Nephron (organoid): ENCODE results near the gene IBA57.
"Not testable (repeated sequence)": the region's sequence is repeated elsewhere in the genome, so short reads cannot be mapped to it uniquely, and the experiment has no call there.

ENCODE experiments used
- H3K27ac Mint-ChIP-seq, 3 experiments: 2 replicates each; pipeline ENCODE4 v1.8.0; 2020; ENCODE audit warnings: mixed read lengths in 3 of 3, mild to moderate bottlenecking in 2 of 3, moderate library complexity in 1 of 3
- H3K27me3 Mint-ChIP-seq: 2 replicates; pipeline ENCODE4 v1.8.0; 2021; ENCODE audit warnings: low read depth, mild to moderate bottlenecking, moderate library complexity, mixed read lengths
- H3K36me3 Mint-ChIP-seq: 2 replicates; pipeline ENCODE4 v1.8.0; 2020; ENCODE audit warnings: low read depth, mixed read lengths
- H3K4me1 Mint-ChIP-seq: 2 replicates; pipeline ENCODE4 v1.8.0; 2020; ENCODE audit warnings: mixed read lengths
- H3K4me3 Mint-ChIP-seq, 3 experiments: 2 replicates each; pipeline ENCODE4 v1.8.0; 2020; ENCODE audit warnings: mild to moderate bottlenecking in 3 of 3, mixed read lengths in 3 of 3, moderate library complexity in 2 of 3
- H3K9me3 Mint-ChIP-seq: 2 replicates; pipeline ENCODE4 v1.8.0; 2020; ENCODE audit warnings: mixed read lengths
- TF ChIP-seq, protein P1 (sequence below), 3 experiments: fragments of 200-600 bp; sonication (generic); IDR thresholded peaks; one replicate each; pipeline ENCODE4 v1.5.0; 2021; ENCODE audit warnings: antibody characterized with exemption in 3 of 3; ENCODE audit not compliant: unreplicated experiment in 3 of 3

Gene IBA57

DNA sequence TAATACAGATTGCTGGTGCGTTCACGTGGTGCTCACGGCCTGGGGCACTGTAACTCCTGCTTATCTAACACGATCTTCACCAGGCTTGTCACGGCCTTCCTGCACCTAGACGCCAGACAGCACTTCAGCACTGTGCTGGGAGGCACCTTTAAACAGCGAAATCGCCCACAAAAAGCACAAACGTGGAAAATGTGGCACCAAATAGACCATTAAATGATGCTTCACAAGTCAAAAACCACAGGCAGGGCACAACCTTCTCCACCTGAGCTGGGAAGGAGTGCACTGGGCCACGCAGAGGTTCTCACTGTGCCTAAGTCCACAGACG lies 20.0 kb downstream of the IBA57 start:
- H3K4me1 Mint-ChIP-seq, result no peaks in the 10 kb centered on the region
- no peaks in the 10 kb centered on the region for H3K27me3 Mint-ChIP-seq
- H3K27ac Mint-ChIP-seq, result no peak overlapping the region
- H3K4me3 Mint-ChIP-seq, result no peak overlapping the region
- peaks cover 4% of the 10 kb centered on the region for H3K36me3 Mint-ChIP-seq
- H3K9me3 Mint-ChIP-seq, result peaks cover 16% of the 10 kb centered on the region
- TF ChIP-seq, protein P1, sequence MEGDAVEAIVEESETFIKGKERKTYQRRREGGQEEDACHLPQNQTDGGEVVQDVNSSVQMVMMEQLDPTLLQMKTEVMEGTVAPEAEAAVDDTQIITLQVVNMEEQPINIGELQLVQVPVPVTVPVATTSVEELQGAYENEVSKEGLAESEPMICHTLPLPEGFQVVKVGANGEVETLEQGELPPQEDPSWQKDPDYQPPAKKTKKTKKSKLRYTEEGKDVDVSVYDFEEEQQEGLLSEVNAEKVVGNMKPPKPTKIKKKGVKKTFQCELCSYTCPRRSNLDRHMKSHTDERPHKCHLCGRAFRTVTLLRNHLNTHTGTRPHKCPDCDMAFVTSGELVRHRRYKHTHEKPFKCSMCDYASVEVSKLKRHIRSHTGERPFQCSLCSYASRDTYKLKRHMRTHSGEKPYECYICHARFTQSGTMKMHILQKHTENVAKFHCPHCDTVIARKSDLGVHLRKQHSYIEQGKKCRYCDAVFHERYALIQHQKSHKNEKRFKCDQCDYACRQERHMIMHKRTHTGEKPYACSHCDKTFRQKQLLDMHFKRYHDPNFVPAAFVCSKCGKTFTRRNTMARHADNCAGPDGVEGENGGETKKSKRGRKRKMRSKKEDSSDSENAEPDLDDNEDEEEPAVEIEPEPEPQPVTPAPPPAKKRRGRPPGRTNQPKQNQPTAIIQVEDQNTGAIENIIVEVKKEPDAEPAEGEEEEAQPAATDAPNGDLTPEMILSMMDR (IDR thresholded peaks at IDR 0.05; ENCODE audit: unreplicated experiment in 3 of 3), result no peak

DNA sequence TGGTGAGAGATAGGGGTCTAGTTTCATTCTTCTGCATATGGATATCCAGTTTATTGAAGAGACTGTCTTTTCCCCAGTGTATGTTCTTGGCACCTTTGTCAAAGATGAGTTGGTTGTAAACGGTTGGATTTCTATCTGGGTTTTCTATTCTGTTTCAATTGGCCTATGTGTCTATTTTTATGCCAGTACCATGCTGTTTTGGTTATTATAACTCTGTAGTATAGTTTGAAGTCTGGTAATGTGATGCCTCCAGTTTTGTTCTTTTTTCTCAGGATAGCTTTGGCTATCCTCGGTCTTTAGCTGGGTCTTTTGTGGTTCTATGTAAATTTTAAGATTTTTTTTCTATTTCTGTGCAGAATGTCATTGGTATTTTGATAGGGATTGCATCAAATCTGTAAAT lies 22.6 kb downstream of the IBA57 start:
- H3K4me1 Mint-ChIP-seq, H3K27ac Mint-ChIP-seq, H3K27me3 Mint-ChIP-seq, H3K36me3 Mint-ChIP-seq, H3K4me3 Mint-ChIP-seq: not testable (repeated sequence)
- H3K9me3 Mint-ChIP-seq, result peaks cover 16% of the 10 kb centered on the region

DNA sequence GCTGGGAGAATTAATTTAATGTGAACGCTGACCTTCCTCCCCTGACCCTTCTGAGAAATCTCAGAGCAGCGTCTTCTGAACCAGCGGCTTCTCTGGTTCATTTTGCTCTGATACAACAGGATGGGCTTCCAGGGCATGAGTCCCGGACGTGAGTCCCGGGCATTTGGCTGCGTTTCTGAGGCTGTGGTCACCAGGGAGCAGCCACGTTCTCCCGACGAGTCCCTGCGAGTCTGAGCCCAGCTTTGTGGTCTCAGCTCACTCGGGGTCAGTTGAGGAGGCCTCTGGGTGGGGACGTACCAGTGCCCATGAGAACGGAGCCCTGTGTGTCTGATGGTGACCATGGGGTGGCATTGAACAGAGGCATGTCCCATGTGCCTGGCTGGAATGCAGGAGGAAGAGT lies 24.6 kb downstream of the IBA57 start:
- Mint-ChIP-seq H3K36me3 (peaks cover 4% of the 10 kb centered on the region), H3K27me3 (no peaks in the 10 kb centered on the region), H3K4me3 (no peak overlapping the region), H3K27ac (no peak overlapping the region), H3K9me3 (peaks cover 16% of the 10 kb centered on the region), H3K4me1 (no peaks in the 10 kb centered on the region)
- TF ChIP-seq, protein P1 (IDR thresholded peaks at IDR 0.05; ENCODE audit: unreplicated experiment in 3 of 3), result no peak

DNA sequence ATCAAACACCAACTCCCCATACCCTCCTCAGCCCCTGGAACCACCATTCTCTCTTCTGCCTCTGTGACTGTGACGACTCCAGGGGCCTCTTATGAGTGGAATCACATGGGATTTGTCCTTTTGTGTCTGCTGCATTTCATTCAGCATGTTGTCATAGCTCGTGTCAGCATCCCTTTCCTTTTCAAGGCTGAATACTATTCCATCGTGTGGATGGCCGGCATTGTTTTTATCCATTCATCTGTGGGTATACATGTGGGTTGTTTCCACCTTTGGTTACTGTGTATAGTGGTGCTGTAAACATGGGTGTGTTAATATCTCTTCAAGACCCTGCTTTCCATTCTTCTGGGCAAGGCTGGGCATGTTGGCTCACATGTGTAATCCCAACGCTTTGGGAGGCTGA lies 25.2 kb downstream of the IBA57 start:
- peaks cover 9% of the 10 kb centered on the region for H3K36me3 Mint-ChIP-seq
- no peak overlapping the region for H3K27ac Mint-ChIP-seq
- no peaks in the 10 kb centered on the region for H3K4me1 Mint-ChIP-seq
- TF ChIP-seq, protein P1 (IDR thresholded peaks at IDR 0.05; ENCODE audit: unreplicated experiment in 3 of 3), result no peak
- H3K9me3 Mint-ChIP-seq, result peaks cover 16% of the 10 kb centered on the region
- H3K4me3 Mint-ChIP-seq, result no peak overlapping the region
- H3K27me3 Mint-ChIP-seq, result no peaks in the 10 kb centered on the region

DNA sequence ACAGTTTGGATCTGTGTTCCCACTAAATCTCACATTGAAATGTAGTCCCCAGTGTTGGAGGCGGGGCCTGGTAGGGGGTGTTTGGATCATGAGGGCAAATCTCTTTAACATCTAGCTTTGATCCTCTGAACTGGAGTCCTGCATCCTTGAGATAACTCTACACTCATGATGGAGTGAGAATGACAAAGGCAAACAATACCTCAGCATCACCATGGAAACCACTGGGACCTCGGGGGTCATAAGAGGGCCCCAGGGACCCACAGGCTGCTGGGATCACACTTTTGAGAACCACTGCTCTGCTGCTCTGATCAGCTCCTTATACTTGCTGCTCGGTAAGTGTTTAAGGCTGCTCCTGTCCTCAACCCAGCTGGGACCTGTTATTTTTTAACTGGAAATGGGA lies 28.8 kb downstream of the IBA57 start:
- Mint-ChIP-seq H3K36me3 (peaks cover 19% of the 10 kb centered on the region), H3K27ac (no peak overlapping the region), H3K9me3 (peaks cover 17% of the 10 kb centered on the region), H3K27me3 (no peaks in the 10 kb centered on the region), H3K4me3 (no peak overlapping the region), H3K4me1 (no peaks in the 10 kb centered on the region)
- TF ChIP-seq, protein P1 (IDR thresholded peaks at IDR 0.05; ENCODE audit: unreplicated experiment in 3 of 3), result no peak

DNA sequence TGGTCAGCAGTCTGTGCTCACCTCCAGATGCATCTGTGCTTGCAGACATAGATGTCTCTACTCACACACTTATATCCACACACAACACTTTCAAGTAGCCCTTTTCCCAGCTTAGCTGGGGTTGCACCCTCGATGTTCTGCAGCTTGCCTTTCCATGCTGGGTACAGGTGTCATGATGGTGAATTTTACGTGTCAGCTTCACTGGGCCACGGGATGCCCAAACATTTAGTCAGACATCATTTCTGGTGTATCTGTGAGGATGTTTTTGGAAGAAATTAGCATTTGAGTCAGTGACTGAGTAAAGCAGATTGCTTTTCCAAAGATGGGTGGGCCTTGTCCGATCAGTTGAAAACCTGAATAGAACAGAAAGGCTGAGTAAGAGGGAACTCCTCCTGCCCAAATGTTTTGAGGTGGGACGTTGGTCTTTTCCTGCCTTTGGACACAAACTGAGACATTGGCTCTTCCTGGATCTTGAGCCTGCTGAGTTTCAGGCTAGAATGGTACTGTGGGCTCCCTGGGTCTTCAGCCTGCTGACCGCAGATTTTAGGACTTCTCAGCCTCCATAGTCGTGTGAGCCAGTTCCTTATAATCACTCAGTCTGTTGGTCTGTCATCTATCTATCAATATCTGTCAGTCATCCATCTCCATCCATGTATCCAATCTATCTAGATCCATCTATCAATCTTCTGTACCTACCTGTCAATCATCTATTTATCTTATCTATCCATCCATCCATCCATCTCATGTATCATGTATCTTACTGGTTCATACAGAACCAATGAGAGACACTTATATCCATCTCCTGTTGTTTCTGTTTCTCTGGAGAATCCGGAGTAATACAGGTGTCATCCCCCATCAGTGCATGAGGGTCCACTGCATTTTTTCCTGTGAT lies 29.6 kb downstream of the IBA57 start:
- Mint-ChIP-seq H3K36me3 (peaks cover 24% of the 10 kb centered on the region), H3K27me3 (no peaks in the 10 kb centered on the region)

More for the DNA sequence above, 29.6 kb downstream of the IBA57 start:
- Mint-ChIP-seq H3K27ac (no peak overlapping the region), H3K4me1 (no peaks in the 10 kb centered on the region), H3K4me3 (no peak overlapping the region), H3K9me3 (peaks cover 19% of the 10 kb centered on the region)
- TF ChIP-seq, protein P1 (IDR thresholded peaks at IDR 0.05; ENCODE audit: unreplicated experiment in 3 of 3), result no peak
